ENCODE results near the gene OR10H1. TPM values are rescaled to one million over a fixed set of nuclear protein-coding genes. Genes with fewer than 3 reads are reported as not detected.

The OR10H1 gene
- total RNA-seq, 1 donor from 2014 or later = not detected

DNA sequence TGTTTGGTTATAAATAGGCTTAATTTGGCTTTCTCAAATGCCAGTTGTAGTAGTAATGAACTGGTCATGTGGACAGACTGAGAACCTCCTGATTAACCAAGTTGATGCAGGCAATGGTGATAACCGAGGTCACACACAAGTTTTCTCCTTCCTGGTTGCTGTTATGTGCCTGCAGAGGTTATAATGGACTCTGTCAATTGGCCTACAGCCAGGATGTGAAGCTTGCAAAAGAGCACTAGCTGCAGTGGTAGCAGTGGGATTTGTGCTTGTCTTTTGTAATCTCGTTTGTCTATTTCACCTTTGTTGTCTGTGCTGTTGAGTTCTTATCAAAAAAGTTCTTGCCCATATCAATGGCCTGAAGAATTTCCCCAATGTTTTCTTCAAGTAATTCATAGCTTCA, 57.1 kb downstream of the OR10H1 start:
- DNase-seq (ENCODE audit: low read depth) = no peak
- no peak overlapping the region for H3K4me3 ChIP-seq (ENCODE audit: low read depth, low read length)
- no peak for TF ChIP-seq CTCF (conservative IDR thresholded peaks at IDR 0.05; ENCODE audit: low read depth, low read length)

Other genes with a start within 250 kb of the OR10H1 start
- gene CYP4F8, start 200.4 kb downstream of the OR10H1 start, total RNA-seq = not detected in 2 replicates
- not detected in 2 replicates for gene CYP4F3, start 174.8 kb downstream of the OR10H1 start, total RNA-seq
- gene CYP4F12, start 142.6 kb downstream of the OR10H1 start, total RNA-seq = not detected in 2 replicates
- not detected in 2 replicates for gene OR10H2, start 87.6 kb downstream of the OR10H1 start, total RNA-seq
- not detected in 2 replicates for gene OR10H3, start 77.7 kb downstream of the OR10H1 start, total RNA-seq
- not detected in 2 replicates for gene OR10H5, start 28.0 kb downstream of the OR10H1 start, total RNA-seq
- gene CYP4F2, start 82.4 kb upstream of the OR10H1 start, total RNA-seq = not detected in 2 replicates
- gene CYP4F11, start 118.9 kb upstream of the OR10H1 start, total RNA-seq = not detected in 2 replicates
- not detected in 2 replicates for gene OR10H4, start 133.3 kb upstream of the OR10H1 start, total RNA-seq